ENCODE data around the gene EPB42. TPM values are rescaled to one million over a fixed set of nuclear protein-coding genes. Genes with fewer than 3 reads are reported as not detected.

EPB42 gene
- total RNA-seq, 6 donors from 2014 or later = 0.39 TPM; not detected in 5

DNA sequence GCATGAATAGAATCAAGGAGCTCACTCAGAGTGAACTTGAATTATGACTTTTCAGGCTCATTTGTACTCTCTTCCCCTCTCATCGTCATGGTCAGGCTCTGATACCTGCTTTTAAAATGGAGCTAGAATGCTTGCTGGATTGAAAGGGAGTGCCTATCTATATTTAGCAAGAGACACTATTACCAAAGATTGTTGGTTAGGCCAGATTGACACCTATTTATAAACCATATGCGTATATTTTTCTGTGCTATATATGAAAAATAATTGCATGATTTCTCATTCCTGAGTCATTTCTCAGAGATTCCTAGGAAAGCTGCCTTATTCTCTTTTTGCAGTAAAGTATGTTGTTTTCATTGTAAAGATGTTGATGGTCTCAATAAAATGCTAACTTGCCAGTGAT, 26.0 kb downstream of the EPB42 start:
- peaks cover 0 to 3% (median 0%) of the 10 kb centered on the region in 4 donors for H3K4me1 ChIP-seq
- ATAC-seq (ENCODE audit: low FRiP score in 2 of 2) (no peak), DNase-seq (no peak)
- peaks cover 34 to 85% (median 61%) of the 10 kb centered on the region in 4 donors for H3K36me3 ChIP-seq
- H3K27me3 ChIP-seq = no peaks in the 10 kb centered on the region
- H3K27ac ChIP-seq = no peak overlapping the region
- 88% methylated on average over 2 of the region's 2 CpGs for whole genome bisulfite sequencing, 2 donors
- no peak for TF ChIP-seq POLR2AphosphoS5 (IDR thresholded peaks at IDR 0.05)
- TF ChIP-seq, protein P1, sequence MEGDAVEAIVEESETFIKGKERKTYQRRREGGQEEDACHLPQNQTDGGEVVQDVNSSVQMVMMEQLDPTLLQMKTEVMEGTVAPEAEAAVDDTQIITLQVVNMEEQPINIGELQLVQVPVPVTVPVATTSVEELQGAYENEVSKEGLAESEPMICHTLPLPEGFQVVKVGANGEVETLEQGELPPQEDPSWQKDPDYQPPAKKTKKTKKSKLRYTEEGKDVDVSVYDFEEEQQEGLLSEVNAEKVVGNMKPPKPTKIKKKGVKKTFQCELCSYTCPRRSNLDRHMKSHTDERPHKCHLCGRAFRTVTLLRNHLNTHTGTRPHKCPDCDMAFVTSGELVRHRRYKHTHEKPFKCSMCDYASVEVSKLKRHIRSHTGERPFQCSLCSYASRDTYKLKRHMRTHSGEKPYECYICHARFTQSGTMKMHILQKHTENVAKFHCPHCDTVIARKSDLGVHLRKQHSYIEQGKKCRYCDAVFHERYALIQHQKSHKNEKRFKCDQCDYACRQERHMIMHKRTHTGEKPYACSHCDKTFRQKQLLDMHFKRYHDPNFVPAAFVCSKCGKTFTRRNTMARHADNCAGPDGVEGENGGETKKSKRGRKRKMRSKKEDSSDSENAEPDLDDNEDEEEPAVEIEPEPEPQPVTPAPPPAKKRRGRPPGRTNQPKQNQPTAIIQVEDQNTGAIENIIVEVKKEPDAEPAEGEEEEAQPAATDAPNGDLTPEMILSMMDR (IDR thresholded peaks at IDR 0.05) = no peak
- no peak for TF ChIP-seq EP300 (IDR thresholded peaks at IDR 0.05)
- no peak for TF ChIP-seq POLR2A (IDR thresholded peaks at IDR 0.05)
- H3K4me3 ChIP-seq = no peak overlapping the region
- peaks cover 0 to 4% (median 1%) of the 10 kb centered on the region in 4 donors for H3K9me3 ChIP-seq

- H3K27ac ChIP-seq = no peak overlapping the region
- no peaks in the 10 kb centered on the region for H3K27me3 ChIP-seq
- peaks cover 34 to 93% (median 65%) of the 10 kb centered on the region in 4 donors for H3K36me3 ChIP-seq
- 85 to 91% methylated on average over 2 of the region's 2 CpGs for WGBS, 2 donors
- H3K9me3 ChIP-seq = peaks cover 0 to 3% (median under 1%) of the 10 kb centered on the region in 4 donors
- no peak for DNase-seq
- TF ChIP-seq POLR2A (IDR thresholded peaks at IDR 0.05) = no peak
- no peak for TF ChIP-seq POLR2AphosphoS5 (IDR thresholded peaks at IDR 0.05)
- TF ChIP-seq, protein P1 (IDR thresholded peaks at IDR 0.05) = no peak
- no peak for TF ChIP-seq EP300 (IDR thresholded peaks at IDR 0.05)
- H3K4me3 ChIP-seq = no peak overlapping the region
- ATAC-seq (ENCODE audit: low FRiP score in 2 of 2) = no peak
- peaks cover 0 to 12% (median 0%) of the 10 kb centered on the region in 4 donors for H3K4me1 ChIP-seq
These were observed 27.1 kb downstream of the EPB42 start for GRCh38 chr15:43193710-43194109.

DNA sequence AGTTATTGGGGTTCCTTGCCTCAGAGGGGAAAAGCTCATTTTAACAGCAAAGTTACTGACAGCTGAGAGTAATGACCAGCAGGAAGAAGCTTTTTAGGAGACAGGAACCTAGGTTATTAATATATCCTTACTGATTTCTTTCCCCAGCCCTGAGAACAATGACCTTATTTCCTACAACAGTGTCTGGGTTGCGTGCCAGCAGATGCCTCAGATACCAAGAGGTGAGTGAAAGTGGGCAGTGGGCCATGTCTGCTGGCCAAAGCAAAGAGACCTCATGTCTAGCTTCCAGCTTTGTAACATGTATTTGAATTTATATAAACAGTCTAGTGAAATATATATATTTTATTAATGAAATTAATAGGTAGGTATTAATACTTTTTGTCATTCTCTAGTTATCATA, 30.6 kb downstream of the EPB42 start:
- peaks cover 30 to 61% (median 54%) of the 10 kb centered on the region in 4 donors for H3K36me3 ChIP-seq
- ATAC-seq (ENCODE audit: low FRiP score in 2 of 2) = no peak
- no peak for DNase-seq

GRCh38 chr15:43189296-43189695, 31.5 kb downstream of the EPB42 start:
- H3K27ac ChIP-seq = no peak overlapping the region
- ATAC-seq (ENCODE audit: low FRiP score in 2 of 2) (no peak), DNase-seq (no peak)
- WGBS, 2 donors = 80 to 81% methylated on average over 2 of the region's 2 CpGs
- no peak overlapping the region for H3K4me3 ChIP-seq
- peaks cover 22 to 53% (median 46%) of the 10 kb centered on the region in 4 donors for H3K36me3 ChIP-seq
- TF ChIP-seq POLR2A (IDR thresholded peaks at IDR 0.05) (no peak), EP300 (IDR thresholded peaks at IDR 0.05) (no peak), POLR2AphosphoS5 (IDR thresholded peaks at IDR 0.05) (no peak)
- TF ChIP-seq, protein P1 (IDR thresholded peaks at IDR 0.05) = no peak
- peaks cover 6 to 24% (median 21%) of the 10 kb centered on the region in 4 donors for H3K4me1 ChIP-seq
- no peaks in the 10 kb centered on the region for H3K27me3 ChIP-seq
- no peaks in the 10 kb centered on the region for H3K9me3 ChIP-seq

More for the DNA sequence above, 30.6 kb downstream of the EPB42 start:
- TF ChIP-seq POLR2AphosphoS5 (IDR thresholded peaks at IDR 0.05) (no peak), EP300 (IDR thresholded peaks at IDR 0.05) (no peak), POLR2A (IDR thresholded peaks at IDR 0.05) (no peak)
- TF ChIP-seq, protein P1 (IDR thresholded peaks at IDR 0.05) = no peak
- WGBS, 2 donors = 67 to 73% methylated on average over 1 of the region's 1 CpG
- H3K27ac ChIP-seq = no peak overlapping the region
- no peak overlapping the region for H3K4me3 ChIP-seq
- no peaks in the 10 kb centered on the region for H3K27me3 ChIP-seq
- H3K9me3 ChIP-seq = no peaks in the 10 kb centered on the region
- peaks cover 6 to 20% (median 20%) of the 10 kb centered on the region in 4 donors for H3K4me1 ChIP-seq

DNA sequence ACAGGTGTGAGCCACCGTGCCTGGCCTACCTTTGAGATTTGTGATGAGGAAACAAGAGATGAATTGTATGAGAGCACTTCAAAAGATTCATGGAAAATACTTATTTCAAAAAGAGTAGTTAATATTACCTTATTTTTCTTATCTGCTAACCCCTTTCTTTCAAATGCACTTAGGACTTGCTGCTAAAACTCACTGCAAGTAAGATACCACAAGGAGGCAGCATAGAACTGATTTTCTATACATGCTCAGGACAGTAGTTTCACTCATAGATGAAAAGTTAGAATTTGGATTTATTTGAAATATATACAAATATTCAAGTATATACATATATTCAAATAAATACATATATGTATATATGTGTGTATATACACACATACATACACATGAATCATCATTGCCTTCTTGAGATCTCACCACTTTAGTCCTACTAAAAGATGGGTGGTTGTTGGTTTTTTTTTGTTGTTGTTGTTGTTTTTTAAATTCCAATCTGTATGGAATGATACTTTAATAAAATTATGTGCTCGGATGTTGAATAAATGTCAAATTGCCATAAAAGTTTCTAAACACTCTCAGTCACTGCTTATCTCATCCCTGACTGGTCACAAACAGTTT, 33.2 kb downstream of the EPB42 start:
- Histone ChIP-seq H3K27ac (no peak overlapping the region), H3K27me3 (no peaks in the 10 kb centered on the region), H3K36me3 (peaks cover 18 to 41% (median 35%) of the 10 kb centered on the region in 4 donors), H3K4me3 (no peak overlapping the region), H3K4me1 (peaks cover 6 to 24% (median 21%) of the 10 kb centered on the region in 4 donors), H3K9me3 (no peaks in the 10 kb centered on the region)
- TF ChIP-seq, protein P1 (IDR thresholded peaks at IDR 0.05) = peak in 5 of 6 experiments; percentile 31 to 50 (median 43)
- no peak for TF ChIP-seq EP300 (IDR thresholded peaks at IDR 0.05)
- no peak for DNase-seq
- WGBS, 2 donors = 69 to 86% methylated on average over 2 of the region's 2 CpGs
- ATAC-seq (ENCODE audit: low FRiP score in 2 of 2) = no peak
